SIG-M5 (cell line): ENCODE results near the gene PRKN.
"Not testable (repeated sequence)": the region's sequence is repeated elsewhere in the genome, so short reads cannot be mapped to it uniquely, and the experiment has no call there.

Experiments
- DNase-seq: peaks from one replicate; lab custom pipeline; 2025; lab: John Stamatoyannopoulos, UW

The PRKN gene

GRCh38 chr6:162448294-162448693, 279.3 kb downstream of the PRKN start:
- DNase-seq = no peak

- DNase-seq = no peak
Observed at GRCh38 chr6:162443101-162443500, 284.5 kb downstream of the PRKN start.

GRCh38 chr6:162442687-162443086, 284.9 kb downstream of the PRKN start:
- DNase-seq = no peak

- DNase-seq = no peak
Observed at GRCh38 chr6:162441991-162442390, 285.6 kb downstream of the PRKN start.

GRCh38 chr6:162438980-162439379, 288.6 kb downstream of the PRKN start:
- no peak for DNase-seq

GRCh38 chr6:162435071-162435470, 292.5 kb downstream of the PRKN start:
- no peak for DNase-seq

- no peak for DNase-seq
Observed at GRCh38 chr6:162421004-162421403, 306.6 kb downstream of the PRKN start.

- DNase-seq = no peak
Observed at GRCh38 chr6:162416831-162417537, 310.6 kb downstream of the PRKN start.

- no peak for DNase-seq
Observed at GRCh38 chr6:162416307-162416706, 311.3 kb downstream of the PRKN start.

GRCh38 chr6:162409741-162410691, 317.6 kb downstream of the PRKN start:
- no peak for DNase-seq

GRCh38 chr6:162408826-162409535, 318.6 kb downstream of the PRKN start:
- no peak for DNase-seq

GRCh38 chr6:162404951-162405350, 322.6 kb downstream of the PRKN start:
- no peak for DNase-seq

- no peak for DNase-seq
Observed at GRCh38 chr6:162403031-162403430, 324.5 kb downstream of the PRKN start.

GRCh38 chr6:162395181-162395580, 332.4 kb downstream of the PRKN start:
- no peak for DNase-seq

- DNase-seq = not testable (repeated sequence)
Observed at GRCh38 chr6:162390961-162391811, 336.4 kb downstream of the PRKN start.

- no peak for DNase-seq
Observed at GRCh38 chr6:162389343-162390085, 338.1 kb downstream of the PRKN start.

- DNase-seq = no peak
Observed at GRCh38 chr6:162388383-162388777, 339.2 kb downstream of the PRKN start.

- no peak for DNase-seq
Observed at GRCh38 chr6:162387718-162388382, 339.7 kb downstream of the PRKN start.

GRCh38 chr6:162385980-162386379, 341.6 kb downstream of the PRKN start:
- no peak for DNase-seq

- DNase-seq = no peak
Observed at GRCh38 chr6:162379757-162380409, 347.7 kb downstream of the PRKN start.
